T-helper 1 cell treated with Interleukin-12 subunit alpha and Interleukin-12 subunit beta and Interleukin-4 antibody, amounts not matched to agents 30 μg/mL and 1 μg/mL, for 36 hours (primary cell): ENCODE measurements around the gene TMEM125.

ENCODE experiments used
- H3K27ac Mint-ChIP-seq: one replicate; pipeline ENCODE4 v1.8.0; 2021; ENCODE audit warnings: mild to moderate bottlenecking, mixed read lengths
- H3K27me3 Mint-ChIP-seq: one replicate; pipeline ENCODE4 v1.8.0; 2021; ENCODE audit warnings: low read depth, mixed read lengths
- H3K36me3 Mint-ChIP-seq: one replicate; pipeline ENCODE4 v1.8.0; 2021; ENCODE audit warnings: low read depth, mixed read lengths
- H3K4me1 Mint-ChIP-seq: one replicate; pipeline ENCODE4 v1.8.0; 2021; ENCODE audit warnings: low read depth, mixed read lengths
- H3K4me3 Mint-ChIP-seq: one replicate; pipeline ENCODE4 v1.8.0; 2021; ENCODE audit warnings: mild to moderate bottlenecking, moderate library complexity, mixed read lengths
- H3K9me3 Mint-ChIP-seq: one replicate; pipeline ENCODE4 v1.8.0; 2021; ENCODE audit warnings: mixed read lengths

Gene TMEM125

DNA sequence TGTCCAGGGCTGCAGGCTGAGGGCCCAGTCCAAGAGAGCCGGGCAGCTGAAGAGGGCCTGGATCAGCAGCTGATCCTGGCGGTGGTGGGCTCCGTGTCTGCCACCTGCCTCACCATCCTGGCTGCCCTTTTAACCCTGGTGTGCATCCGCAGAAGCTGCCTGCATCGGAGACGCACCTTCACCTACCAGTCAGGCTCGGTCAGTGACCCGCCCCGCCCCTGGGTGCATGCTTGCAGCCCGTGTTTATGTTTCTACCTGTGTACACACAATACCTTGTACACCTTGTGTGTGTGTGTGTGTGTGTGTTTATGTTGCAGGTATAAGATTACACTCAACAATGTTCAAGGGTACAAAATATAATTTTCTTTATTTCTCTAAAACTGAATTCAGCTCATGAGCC lies 44.0 kb downstream of the TMEM125 start:
- H3K36me3 Mint-ChIP-seq, result no peaks in the 10 kb centered on the region
- no peaks in the 10 kb centered on the region for H3K4me1 Mint-ChIP-seq
- peaks cover 4% of the 10 kb centered on the region for H3K27me3 Mint-ChIP-seq
- no peaks in the 10 kb centered on the region for H3K9me3 Mint-ChIP-seq
- H3K27ac Mint-ChIP-seq, result no peak overlapping the region
- H3K4me3 Mint-ChIP-seq, result no peak overlapping the region

DNA sequence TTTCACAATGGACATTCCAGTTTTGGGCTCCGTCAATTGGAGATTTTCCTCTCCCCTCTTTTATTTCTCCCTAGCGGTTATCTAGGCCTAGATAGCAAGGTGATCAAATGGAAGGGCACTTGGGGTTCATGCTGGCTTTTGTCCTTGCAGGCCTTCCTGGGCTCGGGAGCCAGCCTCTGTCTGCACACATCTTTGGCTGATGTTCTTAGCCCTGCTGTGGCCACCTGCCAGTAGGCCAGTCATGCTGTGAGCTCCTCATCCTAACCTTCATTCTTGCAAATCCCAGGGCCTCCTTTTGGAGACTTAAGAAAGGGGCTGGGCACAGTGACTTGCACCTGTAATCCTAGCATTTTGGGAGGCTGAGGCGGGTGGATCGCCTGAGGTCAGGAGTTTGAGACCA lies 44.5 kb downstream of the TMEM125 start:
- H3K36me3 Mint-ChIP-seq, result no peaks in the 10 kb centered on the region
- H3K4me3 Mint-ChIP-seq, result no peak overlapping the region
- no peaks in the 10 kb centered on the region for H3K4me1 Mint-ChIP-seq
- no peaks in the 10 kb centered on the region for H3K9me3 Mint-ChIP-seq
- H3K27me3 Mint-ChIP-seq, result peaks cover 4% of the 10 kb centered on the region
- H3K27ac Mint-ChIP-seq, result no peak overlapping the region

DNA sequence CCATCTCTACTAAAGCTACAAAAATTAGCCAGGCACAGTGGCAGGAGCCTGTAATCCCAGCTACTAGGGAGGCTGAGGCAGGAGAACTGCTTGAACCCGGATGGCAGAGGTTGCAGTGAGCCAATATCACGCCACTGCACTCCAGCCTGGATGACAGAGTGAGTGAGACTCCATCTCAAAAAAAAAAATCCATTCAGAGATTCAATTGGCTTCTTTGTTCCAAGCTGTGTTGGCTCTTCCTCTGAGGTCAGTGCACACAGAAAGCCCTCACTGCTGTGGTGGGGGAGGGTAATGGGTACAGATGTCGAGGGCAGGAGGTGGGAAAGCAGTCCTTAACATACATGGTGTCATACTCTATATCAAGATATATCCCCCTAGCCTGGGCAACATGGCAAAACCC lies 45.7 kb downstream of the TMEM125 start:
- Mint-ChIP-seq H3K9me3 (no peaks in the 10 kb centered on the region), H3K4me3 (no peak overlapping the region), H3K27ac (no peak overlapping the region), H3K27me3 (peaks cover 4% of the 10 kb centered on the region), H3K36me3 (no peaks in the 10 kb centered on the region), H3K4me1 (no peaks in the 10 kb centered on the region)

DNA sequence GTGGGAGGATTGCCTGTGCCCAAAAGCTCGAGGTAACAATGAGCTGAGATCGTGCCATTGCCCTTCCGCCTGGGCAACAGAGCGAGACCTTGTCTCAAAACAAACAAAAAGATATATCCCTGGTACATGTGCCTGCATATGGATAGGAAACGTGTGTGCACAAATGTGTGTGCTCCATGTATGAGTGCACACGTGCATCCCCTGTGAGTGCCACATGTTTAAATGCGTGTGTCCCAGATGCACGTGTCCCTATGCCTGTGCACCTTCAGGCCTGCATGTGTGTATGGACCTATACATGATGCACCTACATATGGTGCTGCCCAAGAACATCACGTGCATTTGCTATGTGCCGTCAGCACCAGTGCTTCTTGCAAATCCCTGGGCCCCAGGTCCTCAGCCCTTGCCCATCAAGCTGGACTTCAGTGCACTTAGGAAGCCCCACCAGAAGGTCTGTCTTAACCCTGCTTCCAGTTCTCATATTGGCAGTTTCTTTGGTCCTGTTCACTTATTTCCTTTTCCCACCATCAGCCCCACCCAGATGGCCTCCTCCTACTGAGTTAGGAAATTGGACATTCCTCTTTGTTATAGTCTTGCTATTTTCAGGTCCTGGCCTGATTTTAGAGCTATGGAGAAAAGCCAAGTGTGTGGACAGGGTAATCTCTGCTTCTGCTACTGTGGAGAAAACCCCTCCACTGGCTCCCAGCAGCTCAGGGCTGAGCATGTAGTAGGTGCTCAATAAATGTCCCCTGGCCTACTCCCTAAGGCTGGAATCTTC lies 46.4 kb downstream of the TMEM125 start:
- Mint-ChIP-seq H3K36me3 (no peaks in the 10 kb centered on the region), H3K27me3 (no peaks in the 10 kb centered on the region), H3K4me1 (no peaks in the 10 kb centered on the region), H3K9me3 (no peaks in the 10 kb centered on the region), H3K4me3 (no peak overlapping the region), H3K27ac (no peak overlapping the region)

DNA sequence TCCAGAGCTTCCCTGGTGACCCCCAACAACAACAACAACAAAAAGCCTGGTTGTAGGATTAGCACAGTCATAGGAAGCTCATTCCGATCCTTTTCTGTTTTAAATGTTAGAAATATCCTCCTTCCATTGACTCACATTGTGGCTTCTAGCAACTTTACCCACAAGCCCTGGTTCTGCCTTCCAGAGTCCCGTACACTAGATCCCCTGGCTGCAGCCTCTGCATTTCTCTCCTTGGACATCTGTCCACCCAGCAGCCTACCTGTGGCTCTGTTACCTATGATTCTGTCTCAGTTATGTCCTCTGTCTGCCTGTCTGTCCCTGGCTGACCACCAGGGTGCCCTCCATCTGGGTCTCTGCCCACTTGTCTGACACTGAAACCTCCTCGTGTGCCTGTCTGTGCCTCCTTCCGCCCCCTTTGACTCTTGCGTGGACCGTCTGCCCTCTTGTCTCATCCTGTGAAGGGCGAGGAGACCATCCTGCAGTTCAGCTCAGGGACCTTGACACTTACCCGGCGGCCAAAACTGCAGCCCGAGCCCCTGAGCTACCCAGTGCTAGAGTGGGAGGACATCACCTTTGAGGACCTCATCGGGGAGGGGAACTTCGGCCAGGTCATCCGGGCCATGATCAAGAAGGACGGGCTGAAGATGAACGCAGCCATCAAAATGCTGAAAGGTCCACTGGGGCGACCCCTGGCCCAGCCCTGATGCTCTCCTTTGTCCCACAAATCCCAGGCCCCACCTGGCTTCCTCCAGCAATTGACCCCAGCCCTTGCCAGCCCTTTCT lies 47.1 kb downstream of the TMEM125 start:
- Mint-ChIP-seq H3K4me3 (no peak overlapping the region), H3K9me3 (no peaks in the 10 kb centered on the region), H3K27me3 (no peaks in the 10 kb centered on the region), H3K36me3 (no peaks in the 10 kb centered on the region), H3K27ac (no peak overlapping the region), H3K4me1 (no peaks in the 10 kb centered on the region)

DNA sequence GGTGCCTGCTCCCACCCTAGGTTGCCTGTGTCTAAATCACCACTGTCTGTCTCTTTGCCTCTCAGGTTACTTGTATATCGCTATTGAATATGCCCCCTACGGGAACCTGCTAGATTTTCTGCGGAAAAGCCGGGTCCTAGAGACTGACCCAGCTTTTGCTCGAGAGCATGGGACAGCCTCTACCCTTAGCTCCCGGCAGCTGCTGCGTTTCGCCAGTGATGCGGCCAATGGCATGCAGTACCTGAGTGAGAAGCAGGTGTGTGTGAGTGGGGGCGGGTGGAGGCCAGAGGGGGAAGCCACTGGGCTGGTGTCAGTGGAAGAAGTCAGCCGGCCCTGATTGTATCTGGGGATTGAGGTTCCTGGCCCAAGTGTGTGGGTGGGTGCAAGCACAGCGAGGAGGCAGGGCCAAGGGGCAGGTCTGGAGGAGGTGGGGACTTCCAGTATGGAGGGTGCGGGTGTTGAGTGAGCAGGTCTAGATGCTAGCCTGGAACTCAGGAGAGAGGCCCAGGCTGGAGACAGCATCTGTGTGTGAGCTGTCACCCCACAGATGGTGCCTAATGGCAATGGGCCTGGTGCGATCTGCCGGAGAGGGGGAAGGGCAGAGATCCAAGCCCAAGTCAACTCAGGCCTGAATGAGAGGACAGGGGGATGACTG lies 48.2 kb downstream of the TMEM125 start:
- no peaks in the 10 kb centered on the region for H3K36me3 Mint-ChIP-seq
- H3K27me3 Mint-ChIP-seq, result no peaks in the 10 kb centered on the region
- no peak overlapping the region for H3K27ac Mint-ChIP-seq

DNA sequence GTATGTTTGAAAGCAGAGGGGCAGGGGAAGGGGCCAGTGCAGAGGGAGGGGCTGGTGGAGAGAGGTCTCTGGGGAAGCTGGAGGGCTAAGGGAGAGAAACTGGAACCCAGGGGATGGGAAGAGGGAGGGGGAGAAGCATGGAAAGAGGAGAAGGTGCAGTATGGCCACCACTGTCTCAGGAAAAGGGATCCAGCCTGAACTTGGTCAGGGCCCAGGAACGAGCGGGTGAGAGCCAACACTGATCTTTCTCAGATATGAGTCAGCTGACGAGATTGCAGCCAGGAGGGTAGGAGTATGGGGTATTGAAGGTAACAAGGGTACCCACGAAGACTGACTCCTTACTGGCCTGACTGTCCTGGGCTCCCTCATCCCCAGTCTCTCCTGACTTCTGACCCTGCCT lies 49.0 kb downstream of the TMEM125 start:
- H3K4me1 Mint-ChIP-seq, result no peaks in the 10 kb centered on the region
- H3K27me3 Mint-ChIP-seq, result no peaks in the 10 kb centered on the region
- no peaks in the 10 kb centered on the region for H3K9me3 Mint-ChIP-seq
- no peak overlapping the region for H3K27ac Mint-ChIP-seq
- H3K36me3 Mint-ChIP-seq, result no peaks in the 10 kb centered on the region
- no peak overlapping the region for H3K4me3 Mint-ChIP-seq

More for the DNA sequence above, 48.2 kb downstream of the TMEM125 start:
- Mint-ChIP-seq H3K4me3 (no peak overlapping the region), H3K9me3 (no peaks in the 10 kb centered on the region), H3K4me1 (no peaks in the 10 kb centered on the region)

DNA sequence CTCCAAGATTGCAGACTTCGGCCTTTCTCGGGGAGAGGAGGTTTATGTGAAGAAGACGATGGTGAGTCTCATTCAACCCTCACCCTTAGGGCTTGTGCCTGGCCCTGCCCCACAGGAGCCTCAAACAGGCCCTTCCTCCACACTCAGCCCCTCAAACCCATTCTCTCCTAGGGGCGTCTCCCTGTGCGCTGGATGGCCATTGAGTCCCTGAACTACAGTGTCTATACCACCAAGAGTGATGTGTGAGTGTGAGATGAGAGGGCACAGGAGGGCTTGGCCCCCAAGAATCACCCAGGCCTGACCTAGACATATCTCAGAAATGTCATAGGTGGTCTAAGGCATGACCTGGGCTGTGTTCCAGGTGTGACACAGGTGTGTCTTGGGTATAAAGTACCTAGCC lies 49.5 kb downstream of the TMEM125 start:
- Mint-ChIP-seq H3K27me3 (no peaks in the 10 kb centered on the region), H3K36me3 (no peaks in the 10 kb centered on the region), H3K27ac (no peak overlapping the region), H3K9me3 (no peaks in the 10 kb centered on the region), H3K4me3 (no peak overlapping the region), H3K4me1 (no peaks in the 10 kb centered on the region)

DNA sequence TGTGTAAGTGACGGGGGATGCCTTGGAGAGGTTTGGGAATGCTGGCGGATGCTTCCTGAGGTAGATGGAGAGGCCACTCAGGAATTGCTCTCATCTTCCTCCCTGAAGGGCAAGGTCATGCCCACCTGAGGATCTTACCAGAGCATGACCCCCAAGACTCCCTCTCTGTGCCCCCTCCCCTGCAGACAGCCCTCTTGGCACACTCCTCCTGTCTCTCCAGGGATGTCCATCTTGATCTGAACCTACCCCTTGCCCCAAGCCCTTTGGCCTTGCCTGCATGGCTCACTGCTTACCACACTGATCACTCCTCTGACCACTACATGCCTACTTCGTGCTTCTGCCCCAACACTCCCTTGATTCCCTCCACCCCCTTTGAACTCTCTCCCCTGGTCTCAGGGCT lies 50.0 kb downstream of the TMEM125 start:
- Mint-ChIP-seq H3K36me3 (no peaks in the 10 kb centered on the region), H3K27ac (no peak overlapping the region), H3K27me3 (no peaks in the 10 kb centered on the region), H3K9me3 (peaks cover 3% of the 10 kb centered on the region), H3K4me1 (peaks cover 3% of the 10 kb centered on the region), H3K4me3 (no peak overlapping the region)

DNA sequence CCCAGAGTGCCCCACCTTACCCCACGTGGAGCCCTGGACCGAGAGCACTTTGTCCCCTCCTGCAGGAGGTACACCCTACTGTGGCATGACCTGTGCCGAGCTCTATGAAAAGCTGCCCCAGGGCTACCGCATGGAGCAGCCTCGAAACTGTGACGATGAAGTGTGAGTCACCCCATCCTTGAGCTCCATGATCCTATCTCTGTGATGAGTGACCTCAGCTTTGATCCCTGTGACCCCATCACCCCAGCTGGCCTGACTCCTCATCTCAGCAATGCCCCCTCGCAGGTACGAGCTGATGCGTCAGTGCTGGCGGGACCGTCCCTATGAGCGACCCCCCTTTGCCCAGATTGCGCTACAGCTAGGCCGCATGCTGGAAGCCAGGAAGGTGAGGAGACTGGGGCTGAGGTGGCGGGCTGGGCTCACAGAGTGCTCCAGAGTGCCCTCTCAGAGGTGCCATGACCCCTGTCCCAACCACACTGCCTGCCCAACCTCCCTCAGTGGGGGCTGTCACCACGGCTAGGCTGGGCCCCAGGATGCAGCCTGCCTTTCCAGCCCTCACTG lies 51.6 kb downstream of the TMEM125 start:
- H3K4me1 Mint-ChIP-seq, result peaks cover 4% of the 10 kb centered on the region
- H3K36me3 Mint-ChIP-seq, result peaks cover 1% of the 10 kb centered on the region
- no peak overlapping the region for H3K27ac Mint-ChIP-seq
- no peak overlapping the region for H3K4me3 Mint-ChIP-seq
- peaks cover 13% of the 10 kb centered on the region for H3K9me3 Mint-ChIP-seq
- H3K27me3 Mint-ChIP-seq, result no peaks in the 10 kb centered on the region

DNA sequence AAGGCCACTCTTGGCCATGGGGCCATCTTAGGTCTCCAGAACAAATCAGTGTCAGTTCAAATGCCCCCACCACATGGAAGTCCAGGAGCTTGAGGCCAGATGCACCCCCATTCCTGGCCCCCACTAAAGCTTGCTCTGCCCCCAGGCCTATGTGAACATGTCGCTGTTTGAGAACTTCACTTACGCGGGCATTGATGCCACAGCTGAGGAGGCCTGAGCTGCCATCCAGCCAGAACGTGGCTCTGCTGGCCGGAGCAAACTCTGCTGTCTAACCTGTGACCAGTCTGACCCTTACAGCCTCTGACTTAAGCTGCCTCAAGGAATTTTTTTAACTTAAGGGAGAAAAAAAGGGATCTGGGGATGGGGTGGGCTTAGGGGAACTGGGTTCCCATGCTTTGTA lies 52.7 kb downstream of the TMEM125 start:
- Mint-ChIP-seq H3K36me3 (peaks cover 1% of the 10 kb centered on the region), H3K4me3 (no peak overlapping the region), H3K4me1 (peaks cover 5% of the 10 kb centered on the region), H3K9me3 (peaks cover 21% of the 10 kb centered on the region), H3K27me3 (no peaks in the 10 kb centered on the region), H3K27ac (no peak overlapping the region)
